IPS-NIHi7 (cell line): ENCODE results near the gene SORCS2.

Source experiments
- DNase-seq: peaks from one replicate; pipeline ENCODE4 v3.0.0; 2012; ENCODE audit warnings: mixed read lengths; ENCODE audit errors: extremely low spot score

Gene SORCS2

GRCh38 chr4:7524843-7525242 is 332.5 kb downstream of the SORCS2 start:
- no peak for DNase-seq

GRCh38 chr4:7526491-7526890 is 334.2 kb downstream of the SORCS2 start:
- peak; percentile 49 for DNase-seq

DNA sequence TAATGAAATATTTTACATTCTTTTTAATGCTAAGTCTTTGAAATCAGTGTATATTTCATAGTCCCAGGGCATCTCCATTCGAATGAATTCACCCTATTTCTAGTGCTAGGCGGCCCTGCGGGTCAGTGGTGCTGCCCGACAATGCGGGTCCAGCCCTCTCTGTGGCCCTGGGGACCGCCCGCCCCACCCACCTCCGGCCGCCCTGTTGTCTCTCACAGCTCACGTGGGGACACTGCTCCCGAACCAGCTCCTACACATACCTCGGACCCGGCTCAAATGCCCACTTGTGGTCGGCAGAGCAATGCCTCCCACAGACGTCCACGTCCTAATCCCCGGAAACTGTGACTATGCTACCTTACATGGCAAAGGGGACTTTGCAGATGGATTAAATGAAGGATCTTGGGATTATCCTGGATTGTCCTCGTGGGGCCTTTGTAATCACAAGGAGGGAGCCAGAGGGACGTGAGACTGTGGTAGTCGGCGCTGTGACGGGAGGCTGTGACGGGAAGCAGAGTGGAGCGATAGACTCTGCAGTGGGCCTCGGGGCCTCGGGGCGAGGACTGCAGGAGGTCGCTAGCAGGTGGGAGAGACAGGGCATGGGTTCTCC is 334.7 kb downstream of the SORCS2 start:
- DNase-seq, result no peak

DNA sequence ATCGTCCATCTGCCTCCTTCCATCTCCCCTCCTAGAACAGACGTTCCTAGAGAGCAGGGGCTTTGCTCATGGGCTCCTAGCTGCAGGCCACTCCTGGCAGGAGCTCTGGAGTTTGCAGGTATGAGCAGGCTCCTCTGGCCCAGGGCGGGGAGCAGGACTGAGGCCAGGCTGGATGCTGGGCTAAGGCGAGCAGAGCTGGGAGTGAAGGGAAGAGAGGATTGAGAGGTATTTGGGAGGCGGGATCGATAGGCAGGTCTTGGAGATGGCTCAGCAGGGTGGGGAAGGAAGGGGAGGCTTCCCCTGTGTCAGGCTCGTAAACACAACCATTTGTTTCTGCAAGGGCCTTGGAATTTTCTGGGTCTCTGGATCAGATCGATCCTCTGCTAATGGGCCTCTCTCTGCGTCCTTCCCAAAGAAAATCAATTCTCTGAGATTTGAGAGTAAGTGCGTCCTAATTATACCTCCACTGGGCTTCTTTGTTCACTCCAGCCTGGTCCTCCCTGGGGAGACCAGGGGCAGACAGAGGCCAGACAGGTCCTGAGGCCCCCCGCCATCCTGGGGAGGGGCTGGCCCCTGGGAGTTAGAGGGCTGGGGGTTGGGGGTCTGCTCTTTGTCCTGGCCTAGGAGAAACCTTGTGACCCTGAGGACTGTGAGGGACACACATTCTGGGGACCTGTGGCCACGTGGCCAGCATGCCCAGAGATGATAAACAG is 337.2 kb downstream of the SORCS2 start:
- DNase-seq, result peak; percentile 73

- no peak for DNase-seq
Measured at GRCh38 chr4:7530082-7530481, 337.7 kb downstream of the SORCS2 start.

- no peak for DNase-seq
Measured at GRCh38 chr4:7530932-7531639, 338.7 kb downstream of the SORCS2 start.

GRCh38 chr4:7531640-7531994 is 339.3 kb downstream of the SORCS2 start:
- peak; percentile 59 for DNase-seq

DNA sequence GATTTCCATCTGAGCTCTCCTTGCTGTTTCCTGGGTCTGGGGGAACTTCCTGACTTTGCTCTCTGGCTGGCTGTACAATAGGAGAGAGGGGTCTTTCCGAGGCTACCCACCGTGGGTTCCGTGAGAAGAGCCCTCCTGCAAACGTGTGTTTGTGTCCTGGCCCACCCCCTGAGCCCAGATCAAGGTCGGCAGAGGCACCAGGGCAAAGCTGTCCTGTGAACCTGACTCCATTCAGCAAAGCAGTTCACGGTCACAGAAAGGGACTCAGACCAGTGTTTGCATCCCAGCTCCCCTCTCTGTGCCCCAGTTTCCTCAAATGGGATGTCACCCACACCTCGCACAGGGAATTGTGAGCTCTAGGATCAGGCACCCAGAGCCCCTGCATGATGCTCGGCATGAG is 339.7 kb downstream of the SORCS2 start:
- DNase-seq, result no peak

GRCh38 chr4:7533267-7533666 is 340.9 kb downstream of the SORCS2 start:
- DNase-seq, result no peak

DNA sequence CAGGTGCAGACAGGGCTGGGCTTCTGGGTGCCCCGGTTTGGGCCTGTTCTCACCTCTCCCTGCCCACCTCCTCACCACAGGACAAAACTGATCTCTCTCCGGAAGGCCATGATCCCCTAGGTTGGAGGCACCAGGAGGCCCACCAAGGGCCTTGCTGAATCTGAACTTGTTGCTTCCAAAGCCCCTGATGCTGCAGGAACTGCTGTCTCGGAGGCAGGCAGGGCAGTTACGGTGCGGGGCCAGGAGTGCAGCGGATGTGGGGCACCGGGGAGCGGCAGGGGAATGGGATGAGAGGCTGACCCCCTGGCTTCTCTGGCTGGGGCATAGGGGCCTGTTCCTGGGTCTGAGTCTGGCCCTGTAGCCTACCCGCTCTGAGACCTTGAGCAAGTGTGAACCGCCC is 342.8 kb downstream of the SORCS2 start:
- no peak for DNase-seq

- DNase-seq, result no peak
Measured at GRCh38 chr4:7535619-7536018, 343.3 kb downstream of the SORCS2 start.

GRCh38 chr4:7536876-7537275 is 344.5 kb downstream of the SORCS2 start:
- no peak for DNase-seq

DNA sequence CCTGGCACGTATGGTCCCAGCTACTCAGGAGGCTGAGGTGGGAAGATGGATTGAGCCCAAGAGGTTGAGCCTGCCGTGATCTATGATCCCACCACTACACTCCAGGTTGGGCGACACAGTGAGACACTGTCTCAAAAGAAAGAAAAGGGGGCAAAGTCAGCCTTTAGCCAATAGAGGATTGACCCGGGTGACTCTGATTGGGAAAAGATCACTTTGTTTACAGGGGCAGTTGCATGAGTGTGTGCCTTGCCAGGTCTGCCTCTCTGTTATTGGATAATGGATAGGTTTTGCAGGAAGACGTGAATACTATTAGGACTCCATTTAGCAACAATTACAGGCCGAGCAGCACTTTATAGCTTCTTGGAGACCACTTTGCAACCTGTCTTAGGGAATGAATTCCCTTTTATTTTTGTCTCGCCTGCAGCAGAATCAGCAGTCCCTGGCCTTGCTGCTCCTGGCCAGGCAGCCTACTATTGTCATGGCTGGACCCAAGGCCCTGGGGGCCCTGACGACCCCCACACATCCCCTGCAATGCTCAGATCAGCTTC is 345.6 kb downstream of the SORCS2 start:
- no peak for DNase-seq

DNA sequence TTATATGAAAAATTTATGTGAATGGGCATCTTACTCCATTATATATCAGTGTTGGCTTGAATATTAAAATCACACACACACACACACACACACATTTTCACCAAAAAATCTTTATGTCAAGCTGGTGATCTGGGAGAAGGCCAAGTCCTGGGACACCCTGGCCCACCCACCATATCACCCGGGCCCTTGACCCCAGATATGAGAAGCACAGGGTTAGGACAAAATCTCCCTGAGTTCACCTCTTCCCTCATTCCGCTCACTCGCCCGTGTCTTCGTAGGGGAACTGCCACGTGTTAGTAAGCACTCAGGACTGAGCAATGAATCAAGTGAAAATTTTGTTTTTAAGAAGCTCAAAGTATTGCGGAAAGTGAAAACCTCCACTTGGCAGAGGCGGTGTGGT is 346.2 kb downstream of the SORCS2 start:
- DNase-seq, result no peak

DNA sequence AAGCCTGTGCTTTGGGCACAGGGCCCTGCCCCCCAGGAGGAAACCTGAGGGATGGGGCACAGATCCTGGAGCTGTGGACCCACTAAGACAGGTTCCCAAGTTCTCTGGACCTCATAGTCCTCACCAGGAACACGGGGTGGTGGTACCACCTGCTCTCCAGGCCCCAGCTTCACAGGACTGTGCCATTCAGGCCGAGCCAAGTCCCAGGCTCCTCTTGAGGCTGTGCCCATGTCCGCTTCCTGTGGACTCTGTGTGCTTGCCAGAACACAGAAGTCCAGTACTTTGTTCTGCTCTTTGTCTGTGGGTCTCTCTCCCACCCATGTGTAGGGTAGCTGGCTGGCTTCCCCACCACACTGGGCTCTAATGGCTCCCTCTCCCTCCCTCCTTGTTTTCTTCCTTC is 346.8 kb downstream of the SORCS2 start:
- DNase-seq, result no peak

DNA sequence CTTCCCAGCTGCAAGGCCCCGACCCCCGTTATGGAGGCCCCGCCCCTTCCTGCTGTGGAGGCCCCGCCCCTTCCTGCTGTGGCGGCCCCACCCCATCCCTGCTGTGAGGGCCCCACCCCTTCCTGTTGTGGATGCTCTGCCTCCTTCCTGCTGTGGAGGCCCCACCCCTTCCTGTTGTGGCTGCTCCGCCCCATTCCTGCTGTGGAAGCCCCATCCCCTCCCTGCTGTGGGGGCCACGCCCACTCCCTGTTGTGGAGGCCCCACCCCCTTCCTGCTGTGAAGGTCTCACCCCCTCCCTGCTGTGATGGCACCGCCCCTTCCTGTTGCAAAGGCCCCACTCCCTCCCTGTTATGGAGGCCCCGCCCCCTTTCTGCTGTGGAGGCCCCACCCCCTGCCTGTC is 347.3 kb downstream of the SORCS2 start:
- peak; percentile 76 for DNase-seq

DNA sequence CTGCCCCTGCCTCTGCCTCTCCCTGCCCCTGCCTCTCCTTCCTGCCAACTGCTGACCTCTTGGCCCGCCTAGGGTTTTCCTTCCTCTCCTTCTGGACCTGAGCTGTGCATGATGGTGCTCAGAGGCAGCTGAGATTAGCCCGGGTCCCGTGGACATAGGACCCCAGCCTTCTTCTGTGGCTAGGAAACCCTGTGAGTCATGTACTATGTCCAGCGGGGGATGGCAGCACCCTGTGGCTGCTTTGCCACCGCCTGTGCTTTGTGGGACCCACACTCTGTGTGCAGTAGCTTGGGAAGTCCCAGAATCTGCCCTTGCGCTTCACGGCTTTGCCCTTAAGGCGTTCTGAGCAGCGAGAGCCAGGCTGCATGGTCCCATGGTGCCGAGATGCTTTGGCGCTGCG is 347.9 kb downstream of the SORCS2 start:
- DNase-seq, result no peak

DNA sequence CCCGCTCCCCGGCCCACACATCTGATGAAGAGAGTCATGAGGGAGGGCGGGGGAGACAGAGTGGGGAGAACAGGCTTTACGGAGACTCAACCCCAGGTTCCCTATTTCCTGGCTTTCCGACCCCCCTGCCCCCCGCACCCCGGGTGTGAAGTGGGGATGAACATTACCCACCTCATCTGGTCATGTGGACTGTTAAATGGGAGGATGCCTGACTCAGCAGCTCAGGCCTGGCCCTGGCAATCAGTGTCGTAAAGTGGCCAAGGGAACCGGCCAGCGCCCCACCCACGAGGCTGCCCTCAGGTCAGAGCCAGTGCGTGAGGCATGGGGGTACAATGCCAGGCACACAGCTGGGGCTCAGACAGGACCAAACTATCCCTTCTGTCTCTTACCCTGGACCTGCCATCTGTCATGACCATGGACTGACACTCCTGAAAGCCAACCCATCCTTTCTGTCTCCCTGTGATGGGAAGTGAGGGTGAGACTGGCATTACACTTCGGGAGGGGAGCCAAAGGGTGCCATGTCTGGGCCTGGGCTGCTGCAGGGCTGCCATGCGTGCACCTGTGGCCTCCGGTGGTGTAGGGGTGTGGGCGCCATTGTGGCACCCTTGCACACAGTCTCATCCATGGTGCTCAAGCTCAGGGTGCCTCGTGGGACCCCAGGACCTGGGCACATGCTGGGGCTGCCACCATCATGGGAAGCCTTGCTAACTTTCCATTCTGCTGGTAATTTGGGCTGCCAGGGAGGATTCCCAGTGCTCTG is 348.5 kb downstream of the SORCS2 start:
- DNase-seq, result no peak

DNA sequence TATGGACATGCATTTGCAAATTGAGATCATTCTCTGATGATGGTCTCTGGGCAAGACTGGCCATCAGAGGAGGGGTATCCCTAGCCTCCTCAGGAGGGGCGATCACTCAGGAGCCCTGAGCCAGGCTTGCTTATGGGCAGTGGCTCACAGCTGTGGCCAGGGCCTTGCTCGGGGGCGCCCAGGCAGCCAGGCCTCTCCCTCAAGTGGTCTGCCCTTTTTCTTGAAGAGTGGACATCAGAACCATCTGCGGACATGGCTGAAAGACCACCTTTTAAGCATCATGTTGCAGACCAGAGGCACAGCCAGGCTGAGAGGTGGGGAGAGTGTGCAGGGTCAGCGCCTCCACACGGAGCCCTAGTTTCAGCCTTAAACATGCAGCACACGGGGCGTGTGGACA is 349.1 kb downstream of the SORCS2 start:
- no peak for DNase-seq

- DNase-seq, result no peak
Measured at GRCh38 chr4:7542781-7543180, 350.4 kb downstream of the SORCS2 start.

DNA sequence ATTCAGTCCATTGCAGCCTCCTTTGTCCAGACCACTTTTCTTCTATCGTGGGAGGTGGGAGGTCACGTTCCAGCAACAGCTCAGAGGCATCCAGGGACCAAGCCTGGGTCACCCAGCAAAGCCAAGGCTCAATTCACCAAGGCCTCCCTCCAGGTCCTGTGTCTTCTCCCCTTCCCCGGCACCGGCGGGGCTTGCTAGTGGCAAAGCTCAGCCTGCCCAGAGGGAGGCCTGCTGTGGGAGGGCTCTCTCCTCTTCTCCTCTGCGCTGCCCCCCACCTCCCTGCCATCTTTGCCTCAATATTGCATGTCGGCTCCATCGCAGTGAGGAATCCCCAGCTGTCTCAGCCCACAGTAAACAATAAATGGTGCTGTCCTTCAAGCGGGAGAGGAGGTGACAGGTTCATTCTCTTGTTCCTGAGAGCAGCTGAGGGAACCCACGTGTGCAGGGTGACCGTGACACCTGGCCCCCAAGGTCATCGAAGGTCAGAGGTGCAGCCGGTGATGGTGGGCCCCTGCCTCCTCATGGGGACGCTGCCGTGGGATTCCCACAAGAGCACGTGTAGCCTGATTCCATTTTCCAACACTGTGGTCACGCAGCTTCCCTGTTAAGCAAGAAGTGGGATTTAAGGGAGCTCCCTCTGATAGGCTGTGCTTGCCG is 353.9 kb downstream of the SORCS2 start:
- DNase-seq, result no peak
